ENCODE data around the gene FURIN.

GRCh38 chr15:90876046-90876445 lies 7.7 kb downstream of the FURIN start:
- TF ChIP-seq CTCF (IDR thresholded peaks at IDR 0.05; ENCODE audit: insufficient read depth, low read depth, low read length) = no peak
- TF ChIP-seq EZH2 (IDR thresholded peaks at IDR 0.05; ENCODE audit: insufficient read depth, low read length) = no peak

All from astrocyte (in vitro differentiated cells and primary cell).